Measurements from ENCODE around the gene KBTBD8.

The KBTBD8 gene

GRCh38 chr3:67044955-67045354, 46.8 kb downstream of the KBTBD8 start:
- ATAC-seq (ENCODE audit: insufficient read depth, low read depth), result no peak
- TF ChIP-seq CTCF (IDR thresholded peaks at IDR 0.05; ENCODE audit: borderline replicate concordance, extremely low read depth, low read length, poor library complexity, severe bottlenecking) (no peak), EZH2 (IDR thresholded peaks at IDR 0.05; ENCODE audit: borderline replicate concordance, low read depth, low read length, severe bottlenecking) (no peak)
- H3K9ac ChIP-seq (ENCODE audit: low read depth, low read length), result no peak overlapping the region
- peaks cover 3% of the 10 kb centered on the region for H3K27me3 ChIP-seq (ENCODE audit: insufficient read depth, low read length, poor library complexity)
- H3K4me1 ChIP-seq (ENCODE audit: insufficient read depth, low read length), result no peaks in the 10 kb centered on the region
- no peak overlapping the region for H3K27ac ChIP-seq (ENCODE audit: low read length)
- H3K4me3 ChIP-seq (ENCODE audit: low read depth in 1 of 2, low read length in 2 of 2), result no peak overlapping the region
- DNase-seq, result no peak
- no peaks in the 10 kb centered on the region for H3K79me2 ChIP-seq (ENCODE audit: insufficient read depth, low read length)
- no peaks in the 10 kb centered on the region for H3K9me3 ChIP-seq (ENCODE audit: insufficient read depth, low read length, severe bottlenecking)
- no peaks in the 10 kb centered on the region for H3K36me3 ChIP-seq (ENCODE audit: insufficient read depth, low read length)
- no peak overlapping the region for H2AFZ ChIP-seq (ENCODE audit: low read depth, low read length)
- H3K4me2 ChIP-seq (ENCODE audit: insufficient read depth, low read length), result no peak overlapping the region
- H4K20me1 ChIP-seq (ENCODE audit: insufficient read depth, low read length), result no peaks in the 10 kb centered on the region

DNA sequence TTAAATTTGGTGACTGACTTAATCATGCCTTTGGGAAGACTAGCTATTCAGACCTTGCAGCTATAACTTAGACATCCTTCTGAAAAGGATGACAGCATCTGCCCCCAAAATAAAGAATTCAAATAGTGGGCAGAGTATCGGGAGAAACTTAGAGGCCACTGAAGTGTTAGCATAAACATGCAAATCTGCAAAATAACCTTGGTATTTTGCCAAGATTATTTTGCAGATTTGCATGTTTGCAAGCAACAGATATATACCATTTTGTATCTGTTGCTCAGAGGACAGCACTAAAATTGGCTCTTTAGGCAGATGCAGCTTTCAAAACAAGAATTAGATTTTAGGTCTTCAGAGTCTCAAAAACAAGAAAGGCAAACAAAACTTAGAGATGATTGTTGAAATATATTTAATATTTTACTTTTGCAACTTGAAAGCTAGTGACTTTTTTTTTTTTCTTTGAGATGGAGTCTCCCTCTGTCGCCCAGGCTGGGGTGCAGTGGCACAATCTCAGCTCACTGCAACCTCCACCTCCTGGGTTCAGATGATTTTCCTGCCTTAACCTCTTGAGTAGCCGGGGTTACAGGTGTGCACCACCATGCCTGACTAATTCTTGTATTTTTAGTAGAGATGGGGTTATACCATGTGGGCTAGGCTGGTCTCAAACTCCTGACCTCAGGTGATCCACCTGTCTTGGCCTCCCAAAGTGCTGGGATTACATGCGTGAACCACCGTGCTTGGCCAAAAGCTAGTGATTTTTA, 47.8 kb downstream of the KBTBD8 start:
- no peak overlapping the region for H3K4me3 ChIP-seq (ENCODE audit: low read depth in 1 of 2, low read length in 2 of 2)

GRCh38 chr3:67047051-67047450, 48.9 kb downstream of the KBTBD8 start:
- Histone ChIP-seq H3K4me1 (ENCODE audit: insufficient read depth, low read length) (no peaks in the 10 kb centered on the region), H3K4me2 (ENCODE audit: insufficient read depth, low read length) (no peak overlapping the region), H3K27ac (ENCODE audit: low read length) (no peak overlapping the region), H3K9me3 (ENCODE audit: insufficient read depth, low read length, severe bottlenecking) (no peaks in the 10 kb centered on the region), H3K27me3 (ENCODE audit: insufficient read depth, low read length, poor library complexity) (peaks cover 3% of the 10 kb centered on the region), H3K4me3 (ENCODE audit: low read depth in 1 of 2, low read length in 2 of 2) (no peak overlapping the region), H3K36me3 (ENCODE audit: insufficient read depth, low read length) (no peaks in the 10 kb centered on the region), H3K79me2 (ENCODE audit: insufficient read depth, low read length) (no peaks in the 10 kb centered on the region), H2AFZ (ENCODE audit: low read depth, low read length) (no peak overlapping the region), H4K20me1 (ENCODE audit: insufficient read depth, low read length) (no peaks in the 10 kb centered on the region), H3K9ac (ENCODE audit: low read depth, low read length) (no peak overlapping the region)
- no peak for TF ChIP-seq EZH2 (IDR thresholded peaks at IDR 0.05; ENCODE audit: borderline replicate concordance, low read depth, low read length, severe bottlenecking)
- TF ChIP-seq CTCF (IDR thresholded peaks at IDR 0.05; ENCODE audit: borderline replicate concordance, extremely low read depth, low read length, poor library complexity, severe bottlenecking), result no peak
- no peak for ATAC-seq (ENCODE audit: insufficient read depth, low read depth)
- DNase-seq, result no peak

More for the DNA sequence above, 47.8 kb downstream of the KBTBD8 start:
- no peak for TF ChIP-seq EZH2 (IDR thresholded peaks at IDR 0.05; ENCODE audit: borderline replicate concordance, low read depth, low read length, severe bottlenecking)
- no peak for TF ChIP-seq CTCF (IDR thresholded peaks at IDR 0.05; ENCODE audit: borderline replicate concordance, extremely low read depth, low read length, poor library complexity, severe bottlenecking)
- no peaks in the 10 kb centered on the region for H3K79me2 ChIP-seq (ENCODE audit: insufficient read depth, low read length)
- H3K9me3 ChIP-seq (ENCODE audit: insufficient read depth, low read length, severe bottlenecking), result no peaks in the 10 kb centered on the region
- no peak overlapping the region for H2AFZ ChIP-seq (ENCODE audit: low read depth, low read length)
- no peak overlapping the region for H3K4me2 ChIP-seq (ENCODE audit: insufficient read depth, low read length)
- peaks cover 3% of the 10 kb centered on the region for H3K27me3 ChIP-seq (ENCODE audit: insufficient read depth, low read length, poor library complexity)
- H4K20me1 ChIP-seq (ENCODE audit: insufficient read depth, low read length), result no peaks in the 10 kb centered on the region
- H3K27ac ChIP-seq (ENCODE audit: low read length), result no peak overlapping the region
- no peak overlapping the region for H3K9ac ChIP-seq (ENCODE audit: low read depth, low read length)
- H3K36me3 ChIP-seq (ENCODE audit: insufficient read depth, low read length), result no peaks in the 10 kb centered on the region
- no peaks in the 10 kb centered on the region for H3K4me1 ChIP-seq (ENCODE audit: insufficient read depth, low read length)
- DNase-seq (no peak), ATAC-seq (ENCODE audit: insufficient read depth, low read depth) (no peak)
